ENCODE measurements around the gene CCDC92.

DNA sequence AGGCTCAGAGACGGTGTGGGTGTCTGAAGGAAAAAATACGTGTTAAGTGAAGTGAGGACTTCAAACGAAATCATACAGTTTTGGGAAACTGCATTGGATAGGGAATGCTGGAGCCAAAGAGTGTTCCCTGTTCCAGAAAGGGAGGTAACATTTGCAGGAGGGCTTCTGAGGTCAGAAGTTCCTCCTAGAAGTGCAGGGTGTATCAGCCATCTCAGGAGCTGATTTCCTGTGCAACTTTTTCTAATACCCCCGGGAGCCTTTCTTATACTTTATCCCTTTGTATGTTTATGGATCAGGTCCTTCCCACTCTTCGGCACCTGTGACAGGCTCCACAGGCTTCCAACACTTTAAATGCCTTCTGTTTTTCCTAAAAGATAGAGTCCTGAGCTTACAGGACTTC, 25.3 kb upstream of the CCDC92 start:
- TF ChIP-seq POLR2A (IDR thresholded peaks at IDR 0.05) = no peak
- TF ChIP-seq, protein P1, sequence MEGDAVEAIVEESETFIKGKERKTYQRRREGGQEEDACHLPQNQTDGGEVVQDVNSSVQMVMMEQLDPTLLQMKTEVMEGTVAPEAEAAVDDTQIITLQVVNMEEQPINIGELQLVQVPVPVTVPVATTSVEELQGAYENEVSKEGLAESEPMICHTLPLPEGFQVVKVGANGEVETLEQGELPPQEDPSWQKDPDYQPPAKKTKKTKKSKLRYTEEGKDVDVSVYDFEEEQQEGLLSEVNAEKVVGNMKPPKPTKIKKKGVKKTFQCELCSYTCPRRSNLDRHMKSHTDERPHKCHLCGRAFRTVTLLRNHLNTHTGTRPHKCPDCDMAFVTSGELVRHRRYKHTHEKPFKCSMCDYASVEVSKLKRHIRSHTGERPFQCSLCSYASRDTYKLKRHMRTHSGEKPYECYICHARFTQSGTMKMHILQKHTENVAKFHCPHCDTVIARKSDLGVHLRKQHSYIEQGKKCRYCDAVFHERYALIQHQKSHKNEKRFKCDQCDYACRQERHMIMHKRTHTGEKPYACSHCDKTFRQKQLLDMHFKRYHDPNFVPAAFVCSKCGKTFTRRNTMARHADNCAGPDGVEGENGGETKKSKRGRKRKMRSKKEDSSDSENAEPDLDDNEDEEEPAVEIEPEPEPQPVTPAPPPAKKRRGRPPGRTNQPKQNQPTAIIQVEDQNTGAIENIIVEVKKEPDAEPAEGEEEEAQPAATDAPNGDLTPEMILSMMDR (IDR thresholded peaks at IDR 0.05) = no peak

All from body of pancreas (tissue), 4 donors.